ENCODE results near the gene KRTAP5-6. TPM values are rescaled to one million over a fixed set of nuclear protein-coding genes. Genes with fewer than 3 reads are reported as not detected.

KRTAP5-6 gene
- total RNA-seq, 1 experiment from 2014 or later = not detected

Other genes starting within 250 kb of the KRTAP5-6 start
- gene MOB2, start 210.4 kb upstream of the KRTAP5-6 start, total RNA-seq (2014; rRNA removed; shearing (Covaris generic)) = 14.6 and 21.0 TPM in 2 replicates
- 0.69 and 1.2 TPM in 2 replicates for gene DUSP8, start 124.9 kb upstream of the KRTAP5-6 start, total RNA-seq (2014; rRNA removed; shearing (Covaris generic))
- gene KRTAP5-1, start 111.9 kb upstream of the KRTAP5-6 start, total RNA-seq (2014; rRNA removed; shearing (Covaris generic)) = not detected in 2 replicates
- gene KRTAP5-2, start 98.9 kb upstream of the KRTAP5-6 start, total RNA-seq (2014; rRNA removed; shearing (Covaris generic)) = not detected in 2 replicates
- gene KRTAP5-3, start 88.7 kb upstream of the KRTAP5-6 start, total RNA-seq (2014; rRNA removed; shearing (Covaris generic)) = not detected in 2 replicates
- not detected in 2 replicates for gene KRTAP5-4, start 75.1 kb upstream of the KRTAP5-6 start, total RNA-seq (2014; rRNA removed; shearing (Covaris generic))
- not detected in 2 replicates for gene KRTAP5-5, start 67.4 kb upstream of the KRTAP5-6 start, total RNA-seq (2014; rRNA removed; shearing (Covaris generic))
- 0.09 and 0.11 TPM in 2 replicates for gene IFITM10, start 53.4 kb downstream of the KRTAP5-6 start, total RNA-seq (2014; rRNA removed; shearing (Covaris generic))
- 128 and 157 TPM in 2 replicates for gene CTSD, start 66.7 kb downstream of the KRTAP5-6 start, total RNA-seq (2014; rRNA removed; shearing (Covaris generic))
- not detected in 2 replicates for gene SYT8, start 137.8 kb downstream of the KRTAP5-6 start, total RNA-seq (2014; rRNA removed; shearing (Covaris generic))
- gene TNNI2, start 141.8 kb downstream of the KRTAP5-6 start, total RNA-seq (2014; rRNA removed; shearing (Covaris generic)) = not detected in 2 replicates
- gene LSP1, start 155.9 kb downstream of the KRTAP5-6 start, total RNA-seq (2014; rRNA removed; shearing (Covaris generic)) = 3.8 and 6.5 TPM in 2 replicates
- not detected in 2 replicates for gene PRR33, start 194.7 kb downstream of the KRTAP5-6 start, total RNA-seq (2014; rRNA removed; shearing (Covaris generic))
- gene TNNT3, start 222.5 kb downstream of the KRTAP5-6 start, total RNA-seq (2014; rRNA removed; shearing (Covaris generic)) = not detected in 2 replicates